ENCODE results near the gene NRXN3.

The NRXN3 gene

DNA sequence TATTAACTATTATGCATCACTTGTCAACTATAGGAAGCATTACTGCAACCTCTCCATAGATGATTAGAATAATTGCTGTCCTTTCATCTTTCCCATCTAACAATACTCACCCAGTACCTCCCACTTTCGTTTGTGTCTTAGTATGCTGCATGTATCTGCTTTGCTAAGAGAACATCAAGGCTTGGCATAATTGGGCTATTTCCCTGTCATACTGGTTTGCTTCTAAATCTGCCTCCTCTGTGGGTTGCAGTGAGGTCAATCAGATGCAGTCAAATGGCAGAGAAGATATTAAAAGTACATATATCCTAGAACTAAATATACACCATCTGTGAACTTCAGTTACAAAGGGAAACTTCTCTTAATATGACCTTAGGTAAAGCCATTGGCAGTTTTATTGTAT is 1330.3 kb downstream of the NRXN3 start:
- Mint-ChIP-seq H3K4me3 (no peak overlapping the region), H3K27ac (no peak overlapping the region), H3K27me3 (no peaks in the 10 kb centered on the region), H3K4me1 (ENCODE audit: low read depth) (no peaks in the 10 kb centered on the region), H3K36me3 (ENCODE audit: low read depth) (no peaks in the 10 kb centered on the region), H3K9me3 (peaks cover 5% of the 10 kb centered on the region)

DNA sequence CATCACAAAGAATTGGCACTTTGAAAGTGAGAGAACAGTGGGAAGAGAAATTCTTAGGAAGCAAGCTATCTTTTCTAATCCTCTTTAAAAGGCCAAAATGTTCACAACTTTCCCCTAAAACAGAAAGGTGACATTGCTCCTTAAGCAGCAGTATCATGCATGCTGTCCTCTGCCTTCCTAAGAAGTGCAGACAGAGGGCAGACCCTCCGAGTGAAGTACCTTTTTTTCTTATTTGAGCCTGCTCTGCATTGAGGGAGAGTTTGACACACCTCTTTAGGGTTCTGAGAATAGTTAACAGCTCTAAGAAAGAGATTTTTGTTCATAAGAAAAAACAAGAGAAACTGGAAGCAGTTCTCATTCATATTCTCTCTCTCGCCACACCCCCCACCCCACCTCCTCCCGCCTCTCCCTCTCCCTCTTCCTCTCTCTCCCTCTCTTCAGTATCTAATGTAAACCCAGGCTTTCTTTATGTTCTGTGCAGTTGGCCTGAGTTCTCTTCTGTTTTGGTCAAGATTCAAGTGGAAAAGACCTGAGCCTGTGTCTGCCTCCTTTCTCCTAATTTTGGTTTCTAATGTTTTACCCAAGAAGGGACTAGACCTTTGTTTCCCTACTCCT is 1332.1 kb downstream of the NRXN3 start:
- H3K9me3 Mint-ChIP-seq, result peaks cover 5% of the 10 kb centered on the region

DNA sequence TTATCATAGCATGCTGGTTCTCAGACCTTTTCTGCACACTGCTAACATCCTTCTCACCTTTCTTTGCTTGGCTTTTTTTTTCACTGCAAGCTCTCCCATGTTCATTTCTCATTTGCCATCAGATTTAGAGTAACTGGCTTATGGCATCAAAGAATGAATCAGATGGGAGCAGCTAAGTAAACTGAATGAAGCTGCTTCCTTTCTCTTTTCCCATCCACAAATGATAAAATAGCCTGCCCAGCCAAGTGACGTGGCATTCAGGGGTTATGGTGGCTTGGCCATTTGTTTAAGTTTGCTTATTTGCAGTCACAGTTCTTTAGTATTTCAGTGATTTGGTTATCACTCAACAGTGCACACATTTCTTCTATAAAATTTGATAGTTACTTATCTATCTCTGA is 1332.6 kb downstream of the NRXN3 start:
- Mint-ChIP-seq H3K4me1 (ENCODE audit: low read depth) (no peaks in the 10 kb centered on the region), H3K27me3 (no peaks in the 10 kb centered on the region), H3K4me3 (no peak overlapping the region), H3K9me3 (peaks cover 5% of the 10 kb centered on the region), H3K27ac (no peak overlapping the region), H3K36me3 (ENCODE audit: low read depth) (no peaks in the 10 kb centered on the region)

More for the DNA sequence above, 1332.1 kb downstream of the NRXN3 start:
- Mint-ChIP-seq H3K4me3 (no peak overlapping the region), H3K4me1 (ENCODE audit: low read depth) (no peaks in the 10 kb centered on the region), H3K36me3 (ENCODE audit: low read depth) (no peaks in the 10 kb centered on the region), H3K27ac (no peak overlapping the region), H3K27me3 (no peaks in the 10 kb centered on the region)

DNA sequence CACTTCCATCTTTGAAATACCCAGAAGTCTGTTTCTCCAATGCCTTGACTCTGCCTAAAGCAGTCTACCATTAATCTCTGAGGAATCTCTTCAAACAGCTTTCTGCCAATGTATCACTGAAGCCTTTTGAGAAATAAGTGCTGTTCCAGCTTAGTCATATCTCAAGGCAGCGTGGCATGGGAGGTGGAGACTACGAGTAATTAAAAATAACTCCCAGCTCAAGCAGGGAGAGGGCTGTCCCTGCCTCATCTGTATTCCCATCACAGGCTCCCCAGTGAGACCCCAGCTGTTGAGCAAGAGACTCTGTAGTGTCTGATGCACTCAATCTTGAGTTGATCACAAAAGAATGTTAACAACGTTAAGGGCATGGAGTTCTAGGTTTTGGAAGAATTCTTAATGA is 1340.5 kb downstream of the NRXN3 start:
- Mint-ChIP-seq H3K36me3 (ENCODE audit: low read depth) (no peaks in the 10 kb centered on the region), H3K27me3 (no peaks in the 10 kb centered on the region), H3K9me3 (peaks cover 4% of the 10 kb centered on the region), H3K27ac (no peak overlapping the region), H3K4me3 (no peak overlapping the region), H3K4me1 (ENCODE audit: low read depth) (no peaks in the 10 kb centered on the region)

DNA sequence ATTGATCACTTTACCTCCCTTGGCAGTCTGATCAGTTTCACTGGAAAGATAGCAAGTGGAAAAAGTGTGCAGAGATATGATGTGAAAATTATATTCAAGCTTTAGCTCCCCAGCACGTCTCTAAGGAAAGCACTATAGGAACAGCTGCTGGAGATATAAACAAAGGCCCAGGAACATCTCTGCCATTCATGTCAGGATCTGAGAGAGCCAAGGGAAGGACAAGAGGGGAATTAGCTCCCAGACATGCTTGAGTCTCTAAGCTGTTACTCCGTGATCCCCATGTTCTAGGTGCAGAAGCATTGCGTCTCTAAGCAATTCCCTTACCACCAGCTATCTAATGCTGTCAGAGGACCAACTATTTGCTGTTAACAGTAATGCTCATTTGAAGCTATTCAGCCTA is 1341.0 kb downstream of the NRXN3 start:
- no peak overlapping the region for H3K4me3 Mint-ChIP-seq
- no peaks in the 10 kb centered on the region for H3K4me1 Mint-ChIP-seq (ENCODE audit: low read depth)
- no peaks in the 10 kb centered on the region for H3K36me3 Mint-ChIP-seq (ENCODE audit: low read depth)
- no peak overlapping the region for H3K27ac Mint-ChIP-seq
- H3K9me3 Mint-ChIP-seq, result peaks cover 4% of the 10 kb centered on the region
- H3K27me3 Mint-ChIP-seq, result no peaks in the 10 kb centered on the region

DNA sequence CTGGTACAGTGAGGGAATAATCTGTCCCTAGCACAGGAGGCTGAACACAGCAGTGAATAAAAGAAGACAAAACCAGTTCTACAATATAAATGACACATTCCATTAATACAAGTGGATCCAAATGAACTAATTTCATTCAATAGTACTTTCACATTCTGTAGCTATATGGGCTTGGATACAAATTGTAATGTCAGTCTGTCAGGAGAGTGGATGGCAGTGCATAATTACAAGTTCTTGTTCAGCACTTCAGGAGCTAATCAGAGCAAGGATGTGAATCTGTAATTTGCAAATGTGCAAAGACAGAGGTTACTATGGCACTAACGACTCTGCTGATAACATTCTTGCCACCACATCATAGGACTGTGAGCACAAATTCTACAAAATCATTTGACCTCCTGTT is 1343.3 kb downstream of the NRXN3 start:
- no peaks in the 10 kb centered on the region for H3K27me3 Mint-ChIP-seq
- H3K4me1 Mint-ChIP-seq (ENCODE audit: low read depth), result no peaks in the 10 kb centered on the region
- no peak overlapping the region for H3K27ac Mint-ChIP-seq
- H3K36me3 Mint-ChIP-seq (ENCODE audit: low read depth), result no peaks in the 10 kb centered on the region
- no peak overlapping the region for H3K4me3 Mint-ChIP-seq
- peaks cover 4% of the 10 kb centered on the region for H3K9me3 Mint-ChIP-seq

DNA sequence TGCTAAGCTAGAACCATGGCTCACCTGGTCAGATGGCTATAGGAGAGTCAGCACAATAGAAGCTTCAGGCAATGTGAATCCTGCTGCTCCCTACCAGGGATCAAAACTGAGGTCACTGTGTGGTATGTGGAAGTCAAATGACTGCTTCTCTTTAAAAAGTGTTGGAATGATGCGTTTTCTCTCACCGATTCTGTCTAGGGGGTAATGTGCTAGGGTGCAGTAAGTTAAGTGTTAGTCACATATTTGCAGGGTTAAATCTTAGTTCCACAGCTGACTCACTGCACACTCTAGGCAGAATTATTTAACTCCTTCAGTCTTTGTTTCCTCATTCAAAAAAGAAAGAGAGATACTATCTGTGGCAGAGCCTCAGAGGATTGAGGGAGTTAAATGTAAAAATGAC is 1344.5 kb downstream of the NRXN3 start:
- H3K4me1 Mint-ChIP-seq (ENCODE audit: low read depth), result no peaks in the 10 kb centered on the region
- no peaks in the 10 kb centered on the region for H3K36me3 Mint-ChIP-seq (ENCODE audit: low read depth)
- no peak overlapping the region for H3K27ac Mint-ChIP-seq
- no peak overlapping the region for H3K4me3 Mint-ChIP-seq
- H3K9me3 Mint-ChIP-seq, result peaks cover 4% of the 10 kb centered on the region
- no peaks in the 10 kb centered on the region for H3K27me3 Mint-ChIP-seq

DNA sequence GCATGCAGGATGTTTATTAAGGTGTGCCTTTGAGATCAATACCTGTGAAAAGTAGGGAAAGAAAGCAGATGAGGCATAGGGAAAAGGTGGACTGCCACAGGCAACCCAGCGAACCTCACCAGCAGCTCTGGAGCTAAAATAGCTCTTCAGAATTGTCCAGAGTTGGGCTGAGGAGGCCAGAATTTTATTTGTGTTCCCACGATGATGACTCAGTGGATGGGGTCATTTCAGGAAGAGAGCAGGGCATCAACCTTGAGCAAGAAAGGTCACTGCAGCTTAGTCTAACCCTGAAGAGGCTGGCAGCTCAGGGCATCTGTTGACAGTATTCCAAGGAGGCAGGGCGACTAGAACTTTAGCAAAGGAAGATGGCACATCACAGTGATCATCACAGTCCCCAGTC is 1345.0 kb downstream of the NRXN3 start:
- Mint-ChIP-seq H3K27me3 (no peaks in the 10 kb centered on the region), H3K4me1 (ENCODE audit: low read depth) (no peaks in the 10 kb centered on the region), H3K36me3 (ENCODE audit: low read depth) (no peaks in the 10 kb centered on the region), H3K27ac (no peak overlapping the region), H3K9me3 (peaks cover 2% of the 10 kb centered on the region), H3K4me3 (no peak overlapping the region)

DNA sequence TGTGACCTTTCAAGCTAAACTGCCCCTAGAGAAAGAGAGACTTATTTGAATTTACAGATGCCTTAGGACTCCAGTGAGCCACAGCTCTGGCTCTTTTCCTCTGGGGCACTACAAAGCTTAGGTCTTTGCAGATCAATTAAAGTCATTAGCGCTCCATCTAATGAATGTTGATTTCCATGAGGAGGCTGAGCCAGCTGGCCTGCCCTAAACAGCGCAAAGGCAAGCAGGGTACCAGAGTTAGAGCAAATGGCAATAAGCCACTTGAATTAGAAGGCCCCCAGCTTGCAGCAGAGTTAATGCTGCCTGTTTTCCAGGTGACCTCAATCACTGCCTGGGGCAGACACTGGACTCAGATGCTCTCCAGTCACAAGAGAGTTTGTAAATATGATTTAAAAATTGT is 1345.8 kb downstream of the NRXN3 start:
- H3K4me1 Mint-ChIP-seq (ENCODE audit: low read depth), result no peaks in the 10 kb centered on the region
- no peaks in the 10 kb centered on the region for H3K9me3 Mint-ChIP-seq
- no peaks in the 10 kb centered on the region for H3K27me3 Mint-ChIP-seq
- no peak overlapping the region for H3K27ac Mint-ChIP-seq
- no peak overlapping the region for H3K4me3 Mint-ChIP-seq
- H3K36me3 Mint-ChIP-seq (ENCODE audit: low read depth), result no peaks in the 10 kb centered on the region

DNA sequence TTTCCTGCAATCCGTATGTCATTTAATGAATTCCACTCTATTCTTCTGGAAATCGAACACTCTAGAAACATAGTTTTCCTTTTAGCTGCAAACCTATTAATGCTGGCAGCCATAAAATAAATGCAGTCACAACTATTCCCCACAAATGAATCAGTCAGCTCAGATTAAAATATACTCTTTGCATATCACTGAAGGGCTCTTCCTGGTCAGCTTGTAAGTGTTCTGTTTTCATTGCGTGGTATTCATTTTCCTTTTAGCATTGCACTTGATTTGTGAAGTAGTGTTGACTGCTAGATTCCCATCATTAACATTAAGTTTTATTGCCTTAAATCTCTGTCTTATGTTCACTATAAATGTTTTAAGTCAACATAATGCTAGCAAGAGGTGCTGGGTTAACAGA is 1355.2 kb downstream of the NRXN3 start:
- H3K4me1 Mint-ChIP-seq (ENCODE audit: low read depth), result no peaks in the 10 kb centered on the region
- H3K9me3 Mint-ChIP-seq, result peaks cover 4% of the 10 kb centered on the region
- H3K4me3 Mint-ChIP-seq, result no peak overlapping the region
- H3K27me3 Mint-ChIP-seq, result no peaks in the 10 kb centered on the region
- H3K36me3 Mint-ChIP-seq (ENCODE audit: low read depth), result no peaks in the 10 kb centered on the region
- H3K27ac Mint-ChIP-seq, result no peak overlapping the region

DNA sequence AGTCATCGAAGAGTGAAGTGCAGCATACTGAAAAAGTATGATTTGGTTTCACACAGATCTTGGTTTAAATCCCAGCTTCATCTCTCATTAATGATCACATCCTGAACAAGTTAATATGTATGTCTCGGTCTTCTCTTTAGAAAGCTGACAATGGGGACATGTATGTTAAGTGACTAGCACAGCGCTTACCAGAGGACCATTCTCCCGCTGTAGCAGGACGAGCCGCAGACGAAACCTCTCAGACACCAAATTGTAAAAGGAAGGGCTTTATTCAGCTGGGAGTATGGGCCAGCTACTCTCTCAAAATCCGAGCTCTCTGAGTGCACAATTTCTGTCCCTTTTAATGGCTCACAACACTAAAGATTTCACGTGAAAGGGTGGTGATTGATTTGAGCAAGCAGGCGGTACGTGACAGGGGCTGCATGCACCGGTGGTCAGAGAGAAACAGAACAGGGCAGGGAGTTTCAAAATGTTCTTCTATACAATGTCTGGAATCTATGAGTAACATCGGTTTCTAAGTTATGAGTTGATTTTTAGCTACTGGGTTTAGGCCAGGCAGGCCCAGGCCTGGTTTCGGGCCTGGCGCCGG is 1358.7 kb downstream of the NRXN3 start:
- Mint-ChIP-seq H3K36me3 (ENCODE audit: low read depth) (no peaks in the 10 kb centered on the region), H3K9me3 (no peaks in the 10 kb centered on the region), H3K4me3 (no peak overlapping the region), H3K4me1 (ENCODE audit: low read depth) (no peaks in the 10 kb centered on the region), H3K27ac (no peak overlapping the region), H3K27me3 (no peaks in the 10 kb centered on the region)

DNA sequence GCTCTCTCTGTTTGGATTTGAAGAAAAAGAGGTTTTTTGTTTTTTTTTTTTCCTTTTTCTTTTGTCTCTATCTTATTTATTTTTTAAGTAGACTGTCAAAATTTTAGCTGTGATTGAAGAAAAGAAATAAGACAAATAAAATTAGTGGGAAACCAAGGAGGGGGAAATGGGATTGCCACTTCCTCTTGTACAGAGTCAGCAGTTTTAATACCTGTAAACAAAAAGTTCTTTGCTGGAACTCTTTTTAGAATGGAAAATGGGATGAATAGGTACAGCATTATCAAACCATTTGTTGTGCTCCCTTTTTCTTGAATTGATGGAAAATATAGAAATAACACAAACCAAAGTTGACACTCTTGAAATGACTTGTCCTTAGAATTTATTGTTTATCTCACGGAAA is 1360.4 kb downstream of the NRXN3 start:
- Mint-ChIP-seq H3K4me3 (no peak overlapping the region), H3K9me3 (peaks cover 5% of the 10 kb centered on the region), H3K27me3 (no peaks in the 10 kb centered on the region), H3K4me1 (ENCODE audit: low read depth) (no peaks in the 10 kb centered on the region), H3K27ac (no peak overlapping the region), H3K36me3 (ENCODE audit: low read depth) (no peaks in the 10 kb centered on the region)

DNA sequence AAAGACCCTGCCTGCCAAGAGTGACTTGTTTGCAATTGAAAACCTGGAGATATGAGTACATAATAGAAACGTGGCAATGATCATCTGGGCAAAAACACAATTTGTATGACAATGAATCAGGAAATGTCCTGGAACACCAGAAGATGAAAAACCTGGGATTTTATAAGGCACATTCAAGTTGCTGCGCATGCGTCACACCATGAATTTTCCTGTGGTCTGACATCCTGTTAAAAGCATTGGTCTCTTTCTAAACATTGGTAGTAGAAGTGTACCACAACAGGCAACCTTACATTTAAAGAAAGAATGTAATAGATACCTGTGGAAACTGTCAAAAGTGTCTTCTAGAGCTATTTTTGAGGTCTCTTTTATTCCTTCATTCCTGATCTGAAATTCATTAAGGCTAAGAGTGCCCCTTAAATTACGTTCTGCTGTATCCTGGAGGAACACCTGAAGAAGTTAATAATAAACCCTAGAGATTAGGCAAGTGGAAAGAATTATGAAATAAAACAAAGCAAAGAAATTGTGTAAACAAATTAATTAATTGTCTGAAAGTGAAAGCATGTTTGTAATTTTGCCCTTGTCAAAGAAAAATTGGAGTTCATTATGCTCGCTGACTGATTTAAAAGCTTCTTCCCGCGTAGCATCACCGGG is 1364.7 kb downstream of the NRXN3 start:
- H3K36me3 Mint-ChIP-seq (ENCODE audit: low read depth), result no peaks in the 10 kb centered on the region
- no peak overlapping the region for H3K4me3 Mint-ChIP-seq
- H3K4me1 Mint-ChIP-seq (ENCODE audit: low read depth), result no peaks in the 10 kb centered on the region
- peaks cover 16% of the 10 kb centered on the region for H3K9me3 Mint-ChIP-seq
- no peaks in the 10 kb centered on the region for H3K27me3 Mint-ChIP-seq
- H3K27ac Mint-ChIP-seq, result no peak overlapping the region

DNA sequence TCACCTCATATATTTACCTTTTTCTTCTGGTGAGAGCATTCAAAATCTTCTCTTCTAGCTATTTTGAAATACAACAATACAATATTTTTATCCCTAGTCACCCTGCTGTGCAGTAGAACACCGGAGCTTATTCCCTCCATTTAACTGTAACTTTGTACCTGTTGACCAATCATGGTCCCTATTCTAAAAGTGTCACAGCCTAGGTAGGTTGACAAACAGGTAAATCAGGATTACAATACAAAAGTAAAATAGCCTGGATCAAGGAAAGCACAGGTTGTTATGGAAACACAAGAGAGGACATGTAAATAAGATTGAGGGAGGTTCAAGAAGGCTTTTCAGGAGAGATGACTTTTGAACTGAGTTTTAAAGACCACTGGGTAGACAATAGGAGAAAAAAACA is 1370.2 kb downstream of the NRXN3 start:
- H3K4me3 Mint-ChIP-seq, result no peak overlapping the region
- no peaks in the 10 kb centered on the region for H3K4me1 Mint-ChIP-seq (ENCODE audit: low read depth)
- H3K27me3 Mint-ChIP-seq, result no peaks in the 10 kb centered on the region
- H3K36me3 Mint-ChIP-seq (ENCODE audit: low read depth), result no peaks in the 10 kb centered on the region
- no peak overlapping the region for H3K27ac Mint-ChIP-seq
- peaks cover 17% of the 10 kb centered on the region for H3K9me3 Mint-ChIP-seq

DNA sequence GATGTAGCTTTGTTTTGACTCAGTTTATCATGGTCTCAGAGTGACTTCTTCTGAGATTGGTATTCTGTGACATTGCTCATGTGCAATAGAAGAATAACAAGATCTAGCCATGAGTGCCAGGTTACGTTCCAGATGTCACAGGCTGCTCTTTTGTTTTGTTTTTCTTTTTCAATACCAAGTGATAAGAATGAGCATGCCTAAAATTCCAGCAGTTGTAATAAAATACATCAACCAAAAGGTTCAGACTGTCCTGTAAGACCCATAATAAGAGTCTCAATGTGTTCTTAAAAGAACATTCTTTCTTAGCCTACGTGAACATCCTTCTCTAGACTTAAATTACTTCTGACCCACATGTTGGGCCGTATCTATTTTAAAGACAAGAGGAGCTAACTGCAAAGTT is 1371.9 kb downstream of the NRXN3 start:
- Mint-ChIP-seq H3K27ac (no peak overlapping the region), H3K36me3 (ENCODE audit: low read depth) (no peaks in the 10 kb centered on the region)

DNA sequence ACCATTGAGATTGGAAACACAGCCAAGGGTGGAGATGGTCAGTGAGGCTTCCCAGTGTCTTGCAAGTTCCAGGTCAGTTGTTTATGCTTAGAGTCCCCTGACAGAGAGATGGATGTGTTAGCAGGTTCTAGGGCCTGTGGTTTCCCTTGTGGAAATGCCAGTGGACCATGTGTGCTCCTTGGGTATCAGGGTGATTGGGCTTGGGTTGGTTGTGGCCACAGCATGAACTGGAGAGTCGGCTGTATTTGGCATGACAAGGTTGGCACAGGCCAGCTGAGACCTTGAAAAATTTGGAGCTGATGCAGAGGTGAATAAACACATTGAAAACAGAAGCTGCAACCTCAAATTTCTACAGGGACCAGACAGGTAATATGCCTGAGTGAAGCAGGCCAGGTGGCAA is 1373.2 kb downstream of the NRXN3 start:
- H3K27ac Mint-ChIP-seq, result no peak overlapping the region
- H3K27me3 Mint-ChIP-seq, result no peaks in the 10 kb centered on the region
- no peak overlapping the region for H3K4me3 Mint-ChIP-seq
- peaks cover 17% of the 10 kb centered on the region for H3K9me3 Mint-ChIP-seq
- H3K4me1 Mint-ChIP-seq (ENCODE audit: low read depth), result no peaks in the 10 kb centered on the region
- H3K36me3 Mint-ChIP-seq (ENCODE audit: low read depth), result no peaks in the 10 kb centered on the region

More for the DNA sequence above, 1371.9 kb downstream of the NRXN3 start:
- Mint-ChIP-seq H3K4me1 (ENCODE audit: low read depth) (no peaks in the 10 kb centered on the region), H3K27me3 (no peaks in the 10 kb centered on the region), H3K4me3 (no peak overlapping the region), H3K9me3 (peaks cover 13% of the 10 kb centered on the region)
